ENCODE results near the gene COX7A2L. TPM values are rescaled to one million over a fixed set of nuclear protein-coding genes. Genes with fewer than 3 reads are reported as not detected.

Gene COX7A2L
- total and polyA plus RNA-seq, 2 experiments from 2014 or later = 112 to 149 TPM

DNA sequence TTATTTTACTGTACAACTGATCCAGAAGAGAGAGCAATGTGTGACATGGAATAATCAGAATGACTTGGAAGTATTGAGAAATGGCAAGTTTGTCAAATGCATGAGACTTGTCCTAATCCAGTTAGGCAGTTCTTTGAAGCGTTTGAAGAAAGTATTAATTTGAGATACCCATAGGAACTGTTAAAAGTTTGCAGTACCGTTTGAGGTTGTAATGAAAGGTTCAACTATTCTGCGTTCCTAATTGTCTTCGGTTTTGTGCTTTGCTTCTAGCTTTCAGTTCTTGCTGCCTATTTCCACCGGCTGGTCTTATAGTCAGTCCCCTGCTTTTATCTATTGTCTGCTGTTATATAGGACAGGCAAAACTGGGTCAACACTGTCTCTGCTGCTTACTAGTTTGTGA is 41.8 kb downstream of the COX7A2L start (continued):
- TF ChIP-seq, protein P1, sequence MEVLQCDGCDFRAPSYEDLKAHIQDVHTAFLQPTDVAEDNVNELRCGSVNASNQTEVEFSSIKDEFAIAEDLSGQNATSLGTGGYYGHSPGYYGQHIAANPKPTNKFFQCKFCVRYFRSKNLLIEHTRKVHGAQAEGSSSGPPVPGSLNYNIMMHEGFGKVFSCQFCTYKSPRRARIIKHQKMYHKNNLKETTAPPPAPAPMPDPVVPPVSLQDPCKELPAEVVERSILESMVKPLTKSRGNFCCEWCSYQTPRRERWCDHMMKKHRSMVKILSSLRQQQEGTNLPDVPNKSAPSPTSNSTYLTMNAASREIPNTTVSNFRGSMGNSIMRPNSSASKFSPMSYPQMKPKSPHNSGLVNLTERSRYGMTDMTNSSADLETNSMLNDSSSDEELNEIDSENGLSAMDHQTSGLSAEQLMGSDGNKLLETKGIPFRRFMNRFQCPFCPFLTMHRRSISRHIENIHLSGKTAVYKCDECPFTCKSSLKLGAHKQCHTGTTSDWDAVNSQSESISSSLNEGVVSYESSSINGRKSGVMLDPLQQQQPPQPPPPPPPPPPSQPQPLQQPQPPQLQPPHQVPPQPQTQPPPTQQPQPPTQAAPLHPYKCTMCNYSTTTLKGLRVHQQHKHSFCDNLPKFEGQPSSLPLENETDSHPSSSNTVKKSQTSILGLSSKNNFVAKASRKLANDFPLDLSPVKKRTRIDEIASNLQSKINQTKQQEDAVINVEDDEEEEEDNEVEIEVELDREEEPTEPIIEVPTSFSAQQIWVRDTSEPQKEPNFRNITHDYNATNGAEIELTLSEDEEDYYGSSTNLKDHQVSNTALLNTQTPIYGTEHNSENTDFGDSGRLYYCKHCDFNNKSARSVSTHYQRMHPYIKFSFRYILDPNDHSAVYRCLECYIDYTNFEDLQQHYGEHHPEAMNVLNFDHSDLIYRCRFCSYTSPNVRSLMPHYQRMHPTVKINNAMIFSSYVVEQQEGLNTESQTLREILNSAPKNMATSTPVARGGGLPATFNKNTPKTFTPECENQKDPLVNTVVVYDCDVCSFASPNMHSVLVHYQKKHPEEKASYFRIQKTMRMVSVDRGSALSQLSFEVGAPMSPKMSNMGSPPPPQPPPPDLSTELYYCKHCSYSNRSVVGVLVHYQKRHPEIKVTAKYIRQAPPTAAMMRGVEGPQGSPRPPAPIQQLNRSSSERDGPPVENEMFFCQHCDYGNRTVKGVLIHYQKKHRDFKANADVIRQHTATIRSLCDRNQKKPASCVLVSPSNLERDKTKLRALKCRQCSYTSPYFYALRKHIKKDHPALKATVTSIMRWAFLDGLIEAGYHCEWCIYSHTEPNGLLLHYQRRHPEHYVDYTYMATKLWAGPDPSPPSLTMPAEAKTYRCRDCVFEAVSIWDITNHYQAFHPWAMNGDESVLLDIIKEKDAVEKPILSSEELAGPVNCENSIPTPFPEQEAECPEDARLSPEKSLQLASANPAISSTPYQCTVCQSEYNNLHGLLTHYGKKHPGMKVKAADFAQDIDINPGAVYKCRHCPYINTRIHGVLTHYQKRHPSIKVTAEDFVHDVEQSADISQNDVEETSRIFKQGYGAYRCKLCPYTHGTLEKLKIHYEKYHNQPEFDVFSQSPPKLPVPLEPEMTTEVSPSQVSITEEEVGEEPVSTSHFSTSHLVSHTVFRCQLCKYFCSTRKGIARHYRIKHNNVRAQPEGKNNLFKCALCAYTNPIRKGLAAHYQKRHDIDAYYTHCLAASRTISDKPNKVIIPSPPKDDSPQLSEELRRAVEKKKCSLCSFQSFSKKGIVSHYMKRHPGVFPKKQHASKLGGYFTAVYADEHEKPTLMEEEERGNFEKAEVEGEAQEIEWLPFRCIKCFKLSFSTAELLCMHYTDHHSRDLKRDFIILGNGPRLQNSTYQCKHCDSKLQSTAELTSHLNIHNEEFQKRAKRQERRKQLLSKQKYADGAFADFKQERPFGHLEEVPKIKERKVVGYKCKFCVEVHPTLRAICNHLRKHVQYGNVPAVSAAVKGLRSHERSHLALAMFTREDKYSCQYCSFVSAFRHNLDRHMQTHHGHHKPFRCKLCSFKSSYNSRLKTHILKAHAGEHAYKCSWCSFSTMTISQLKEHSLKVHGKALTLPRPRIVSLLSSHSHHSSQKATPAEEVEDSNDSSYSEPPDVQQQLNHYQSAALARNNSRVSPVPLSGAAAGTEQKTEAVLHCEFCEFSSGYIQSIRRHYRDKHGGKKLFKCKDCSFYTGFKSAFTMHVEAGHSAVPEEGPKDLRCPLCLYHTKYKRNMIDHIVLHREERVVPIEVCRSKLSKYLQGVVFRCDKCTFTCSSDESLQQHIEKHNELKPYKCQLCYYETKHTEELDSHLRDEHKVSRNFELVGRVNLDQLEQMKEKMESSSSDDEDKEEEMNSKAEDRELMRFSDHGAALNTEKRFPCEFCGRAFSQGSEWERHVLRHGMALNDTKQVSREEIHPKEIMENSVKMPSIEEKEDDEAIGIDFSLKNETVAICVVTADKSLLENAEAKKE (CRISPR knock-in tag; IDR thresholded peaks at IDR 0.05) = no peak
- TF ChIP-seq ZNF331 (CRISPR knock-in tag; IDR thresholded peaks at IDR 0.05; ENCODE audit: low read depth) (no peak), JUNB (IDR thresholded peaks at IDR 0.05; ENCODE audit: unreplicated experiment) (no peak), NANOG (IDR thresholded peaks at IDR 0.05; ENCODE audit: borderline replicate concordance) (no peak), POLR2AphosphoS5 (IDR thresholded peaks at IDR 0.05; ENCODE audit: low read depth) (no peak)
- TF ChIP-seq, protein P2, sequence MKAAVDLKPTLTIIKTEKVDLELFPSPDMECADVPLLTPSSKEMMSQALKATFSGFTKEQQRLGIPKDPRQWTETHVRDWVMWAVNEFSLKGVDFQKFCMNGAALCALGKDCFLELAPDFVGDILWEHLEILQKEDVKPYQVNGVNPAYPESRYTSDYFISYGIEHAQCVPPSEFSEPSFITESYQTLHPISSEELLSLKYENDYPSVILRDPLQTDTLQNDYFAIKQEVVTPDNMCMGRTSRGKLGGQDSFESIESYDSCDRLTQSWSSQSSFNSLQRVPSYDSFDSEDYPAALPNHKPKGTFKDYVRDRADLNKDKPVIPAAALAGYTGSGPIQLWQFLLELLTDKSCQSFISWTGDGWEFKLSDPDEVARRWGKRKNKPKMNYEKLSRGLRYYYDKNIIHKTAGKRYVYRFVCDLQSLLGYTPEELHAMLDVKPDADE (IDR thresholded peaks at IDR 0.05) = no peak

GRCh38 chr2:42317945-42318344 is 43.1 kb downstream of the COX7A2L start:
- no peak overlapping the region for H3K4me3 ChIP-seq
- H3K9me2 ChIP-seq (ENCODE audit: insufficient read depth) = no peaks in the 10 kb centered on the region
- no peak overlapping the region for H3K27ac Mint-ChIP-seq
- no peaks in the 10 kb centered on the region for H3K4me1 Mint-ChIP-seq
- H3K79me2 ChIP-seq (replicated peaks; ENCODE audit: insufficient read depth) = no peaks in the 10 kb centered on the region
- no peak for ATAC-seq
- H3K27ac ChIP-seq (ENCODE audit: low read depth) = no peak overlapping the region
- H3K27me3 Mint-ChIP-seq (ENCODE audit: insufficient read depth, low read depth, poor library complexity) = no peaks in the 10 kb centered on the region
- peaks cover 38% of the 10 kb centered on the region for H3K36me3 Mint-ChIP-seq (ENCODE audit: low read depth)
- no peaks in the 10 kb centered on the region for H3K36me3 ChIP-seq (ENCODE audit: insufficient read depth)
- H3K4me3 Mint-ChIP-seq = no peak overlapping the region
- DNase-seq (ENCODE audit: low spot score) = no peak
- no peaks in the 10 kb centered on the region for H3F3A ChIP-seq (replicated peaks; ENCODE audit: low read depth)
- no peaks in the 10 kb centered on the region for H3K9me3 Mint-ChIP-seq
- no peaks in the 10 kb centered on the region for H4K20me1 ChIP-seq (replicated peaks; ENCODE audit: insufficient read depth)
- H2AFZ ChIP-seq = no peak overlapping the region
- no peaks in the 10 kb centered on the region for H3K27me3 ChIP-seq (ENCODE audit: insufficient read depth)
- H3K4me1 ChIP-seq (ENCODE audit: insufficient read depth) = no peaks in the 10 kb centered on the region
- no peak overlapping the region for H3K4me2 ChIP-seq
- no peak for TF ChIP-seq JUNB (IDR thresholded peaks at IDR 0.05; ENCODE audit: unreplicated experiment)
- TF ChIP-seq POLR2AphosphoS5 (IDR thresholded peaks at IDR 0.05; ENCODE audit: low read depth) = no peak
- no peak for TF ChIP-seq EZH2 (IDR thresholded peaks at IDR 0.05; ENCODE audit: low read depth, unreplicated experiment)
- TF ChIP-seq NANOG (IDR thresholded peaks at IDR 0.05; ENCODE audit: borderline replicate concordance) = no peak
- TF ChIP-seq ZNF114 (CRISPR knock-in tag; IDR thresholded peaks at IDR 0.05) = no peak
- no peak for TF ChIP-seq EZH2phosphoT487 (IDR thresholded peaks at IDR 0.05; ENCODE audit: unreplicated experiment)
- TF ChIP-seq CREB1 (CRISPR knock-in tag; IDR thresholded peaks at IDR 0.05; ENCODE audit: low read depth) = no peak
- TF ChIP-seq, protein P2 (IDR thresholded peaks at IDR 0.05) = no peak
- no peak for TF ChIP-seq CTCF (conservative IDR thresholded peaks at IDR 0.05; ENCODE audit: low read depth in 2 of 2)
